ENCODE results near the gene TYW1.
"Not testable (repeated sequence)": the region's sequence is repeated elsewhere in the genome, so short reads cannot be mapped to it uniquely, and the experiment has no call there.

DNA sequence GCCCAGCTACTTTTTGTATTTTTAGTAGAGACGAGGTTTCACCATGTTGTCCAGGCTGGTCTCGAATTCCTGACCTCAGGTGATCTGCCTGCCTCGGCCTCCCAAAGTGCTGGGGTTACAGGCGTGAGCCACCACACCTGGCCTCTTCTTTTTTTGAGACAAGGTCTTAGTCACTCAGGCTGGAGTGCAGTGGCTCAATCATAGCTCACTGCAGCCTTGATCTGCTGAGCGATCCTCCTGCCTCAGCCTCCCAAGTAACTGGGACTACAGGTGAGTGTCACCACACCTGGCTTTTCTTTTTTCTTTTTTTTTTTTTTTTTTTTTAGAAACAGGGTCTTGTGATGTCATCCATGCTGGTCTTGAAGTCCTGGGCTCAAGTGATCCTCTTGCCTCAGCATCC is 27.6 kb upstream of the TYW1 start:
- TF ChIP-seq, protein P1, sequence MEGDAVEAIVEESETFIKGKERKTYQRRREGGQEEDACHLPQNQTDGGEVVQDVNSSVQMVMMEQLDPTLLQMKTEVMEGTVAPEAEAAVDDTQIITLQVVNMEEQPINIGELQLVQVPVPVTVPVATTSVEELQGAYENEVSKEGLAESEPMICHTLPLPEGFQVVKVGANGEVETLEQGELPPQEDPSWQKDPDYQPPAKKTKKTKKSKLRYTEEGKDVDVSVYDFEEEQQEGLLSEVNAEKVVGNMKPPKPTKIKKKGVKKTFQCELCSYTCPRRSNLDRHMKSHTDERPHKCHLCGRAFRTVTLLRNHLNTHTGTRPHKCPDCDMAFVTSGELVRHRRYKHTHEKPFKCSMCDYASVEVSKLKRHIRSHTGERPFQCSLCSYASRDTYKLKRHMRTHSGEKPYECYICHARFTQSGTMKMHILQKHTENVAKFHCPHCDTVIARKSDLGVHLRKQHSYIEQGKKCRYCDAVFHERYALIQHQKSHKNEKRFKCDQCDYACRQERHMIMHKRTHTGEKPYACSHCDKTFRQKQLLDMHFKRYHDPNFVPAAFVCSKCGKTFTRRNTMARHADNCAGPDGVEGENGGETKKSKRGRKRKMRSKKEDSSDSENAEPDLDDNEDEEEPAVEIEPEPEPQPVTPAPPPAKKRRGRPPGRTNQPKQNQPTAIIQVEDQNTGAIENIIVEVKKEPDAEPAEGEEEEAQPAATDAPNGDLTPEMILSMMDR (IDR thresholded peaks at IDR 0.05) = not testable (repeated sequence)
- TF ChIP-seq, protein P2, sequence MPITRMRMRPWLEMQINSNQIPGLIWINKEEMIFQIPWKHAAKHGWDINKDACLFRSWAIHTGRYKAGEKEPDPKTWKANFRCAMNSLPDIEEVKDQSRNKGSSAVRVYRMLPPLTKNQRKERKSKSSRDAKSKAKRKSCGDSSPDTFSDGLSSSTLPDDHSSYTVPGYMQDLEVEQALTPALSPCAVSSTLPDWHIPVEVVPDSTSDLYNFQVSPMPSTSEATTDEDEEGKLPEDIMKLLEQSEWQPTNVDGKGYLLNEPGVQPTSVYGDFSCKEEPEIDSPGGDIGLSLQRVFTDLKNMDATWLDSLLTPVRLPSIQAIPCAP (CRISPR knock-in tag; IDR thresholded peaks at IDR 0.05) = not testable (repeated sequence)
- not testable (repeated sequence) for TF ChIP-seq ZNF532 (CRISPR knock-in tag; IDR thresholded peaks at IDR 0.05; ENCODE audit: borderline replicate concordance); JUN (CRISPR knock-in tag; IDR thresholded peaks at IDR 0.05); ETV6 (CRISPR knock-in tag; IDR thresholded peaks at IDR 0.05); OVOL2 (CRISPR knock-in tag; IDR thresholded peaks at IDR 0.05; ENCODE audit: borderline replicate concordance); AFF4 (CRISPR knock-in tag; IDR thresholded peaks at IDR 0.05; ENCODE audit: borderline replicate concordance); ELF4 (CRISPR knock-in tag; IDR thresholded peaks at IDR 0.05; ENCODE audit: low read depth)
- TF ChIP-seq, protein P3, sequence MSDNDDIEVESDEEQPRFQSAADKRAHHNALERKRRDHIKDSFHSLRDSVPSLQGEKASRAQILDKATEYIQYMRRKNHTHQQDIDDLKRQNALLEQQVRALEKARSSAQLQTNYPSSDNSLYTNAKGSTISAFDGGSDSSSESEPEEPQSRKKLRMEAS (CRISPR knock-in tag; IDR thresholded peaks at IDR 0.05) = not testable (repeated sequence)
